Upper lobe of right lung (tissue), 1 donor: ENCODE data around the gene LY9. TPM values are rescaled to one million over a fixed set of nuclear protein-coding genes. Genes with fewer than 3 reads are reported as not detected.

Experiments
- ATAC-seq: fragments of 200-7000 bp; cut with Tn5 transposase; one replicate; pipeline ENCODE4 v1.9.1; 2020; ENCODE audit warnings: mild to moderate bottlenecking, moderate library complexity
- DNase-seq: peaks from one replicate; pipeline ENCODE4 v3.0.0-alpha.2; 2020
- H3K27ac ChIP-seq: fragments of 200-600 bp; one replicate; pipeline ENCODE4 v1.8.0; 2022
- H3K27me3 ChIP-seq: fragments of 200-600 bp; one replicate; pipeline ENCODE4 v1.8.0; 2022; ENCODE audit warnings: mild to moderate bottlenecking
- H3K36me3 ChIP-seq: fragments of 200-600 bp; one replicate; pipeline ENCODE4 v1.8.0; 2022
- H3K4me1 ChIP-seq: fragments of 200-600 bp; one replicate; pipeline ENCODE4 v1.8.0; 2022
- H3K4me3 ChIP-seq: fragments of 200-600 bp; one replicate; pipeline ENCODE4 v1.8.0; 2022; ENCODE audit warnings: mild to moderate bottlenecking
- H3K9me3 ChIP-seq: fragments of 200-600 bp; one replicate; pipeline ENCODE4 v1.8.0; 2022
- intact Hi-C: fragments of 100-400 bp; cut with DNase I; formaldehyde crosslinking; loops from one replicate; pipeline ENCODE4 v1.11.0; 2022
- total RNA-seq: library from RNA; stranded (reverse); fragmentation: NEBNext Ultra II Directional; extraction: Animal tissue kit (Norgen Biotek cat#: 25700); gene quantifications from one replicate; pipeline ENCODE4 v1.2.1, GENCODE V29; 2021
- TF ChIP-seq, protein P1 (sequence below): fragments of 200-600 bp; IDR thresholded peaks from one replicate; pipeline ENCODE4 v1.8.0; 2022; ENCODE audit warnings: antibody characterized with exemption
- donor health status: DM: no; HTN: yes; CAD: no; lungs with severe emphysema.

The LY9 gene
- total RNA-seq, 1 donor from 2014 or later, result 3.3 TPM

DNA sequence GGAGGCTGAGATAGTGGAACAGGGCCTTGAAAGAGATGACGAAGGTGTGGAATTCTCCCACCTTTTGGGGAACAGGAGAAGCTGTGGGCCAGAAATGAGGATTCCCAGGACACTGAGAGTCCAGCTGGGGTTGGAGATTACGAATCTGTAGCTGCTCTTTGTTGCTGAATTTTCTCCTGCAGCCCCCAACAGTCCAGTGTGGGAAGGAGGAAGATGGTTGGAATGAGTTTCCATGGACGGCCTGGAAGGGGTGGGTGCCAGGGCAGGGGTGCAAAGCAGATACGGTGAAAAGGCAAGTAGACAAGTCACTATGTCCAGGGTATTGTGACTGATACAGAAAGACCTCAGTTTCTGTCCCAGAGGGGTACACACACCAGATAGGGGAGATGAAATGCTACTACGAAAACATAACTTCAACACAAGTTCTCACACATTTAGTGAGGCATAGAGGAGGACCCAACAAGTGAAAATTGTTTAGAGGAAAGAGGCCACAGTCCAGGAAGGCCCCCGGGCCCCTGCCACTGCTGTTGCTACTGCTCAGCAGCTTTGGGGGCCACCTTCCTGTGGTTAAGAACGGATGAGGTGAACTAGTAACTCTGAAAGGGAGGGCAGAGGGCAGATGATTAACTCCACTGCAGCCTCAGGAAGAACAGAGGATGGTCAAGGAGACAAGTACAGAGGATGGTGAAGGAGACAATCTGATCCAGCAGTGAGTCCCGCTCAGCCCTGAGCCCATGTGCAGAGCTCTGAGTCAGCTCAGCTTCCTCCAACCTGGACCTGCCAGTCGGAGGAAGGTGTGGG, 59.4 kb downstream of the LY9 start:
- no peak overlapping the region for H3K27ac ChIP-seq
- no peaks in the 10 kb centered on the region for H3K9me3 ChIP-seq
- intact Hi-C loops, result no loop called here

DNA sequence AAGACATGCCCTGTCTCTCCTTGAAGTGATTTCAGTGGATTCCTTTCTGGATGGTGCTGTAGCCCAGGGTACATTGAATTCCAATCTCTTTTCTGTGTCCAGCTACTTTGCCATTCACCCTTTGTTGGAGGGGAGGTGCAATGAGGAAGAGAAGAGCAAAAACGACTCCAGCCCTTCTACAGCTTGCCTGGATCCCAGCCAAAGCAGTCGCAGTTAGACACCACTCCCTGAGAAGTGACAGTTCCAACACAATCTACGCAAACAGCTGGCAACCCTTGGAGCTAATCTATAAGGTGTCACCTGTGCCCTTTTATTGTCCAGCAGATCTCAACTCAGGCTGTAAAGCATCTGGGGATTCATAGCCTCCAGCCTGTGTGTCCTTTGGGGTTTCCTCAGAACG, 62.1 kb downstream of the LY9 start:
- no peaks in the 10 kb centered on the region for H3K9me3 ChIP-seq
- no peak for DNase-seq
- H3K36me3 ChIP-seq, result no peaks in the 10 kb centered on the region
- no peak overlapping the region for H3K4me3 ChIP-seq
- no peak for ATAC-seq
- intact Hi-C loops, result no loop called here
- no peak overlapping the region for H3K27ac ChIP-seq
- TF ChIP-seq, protein P1, sequence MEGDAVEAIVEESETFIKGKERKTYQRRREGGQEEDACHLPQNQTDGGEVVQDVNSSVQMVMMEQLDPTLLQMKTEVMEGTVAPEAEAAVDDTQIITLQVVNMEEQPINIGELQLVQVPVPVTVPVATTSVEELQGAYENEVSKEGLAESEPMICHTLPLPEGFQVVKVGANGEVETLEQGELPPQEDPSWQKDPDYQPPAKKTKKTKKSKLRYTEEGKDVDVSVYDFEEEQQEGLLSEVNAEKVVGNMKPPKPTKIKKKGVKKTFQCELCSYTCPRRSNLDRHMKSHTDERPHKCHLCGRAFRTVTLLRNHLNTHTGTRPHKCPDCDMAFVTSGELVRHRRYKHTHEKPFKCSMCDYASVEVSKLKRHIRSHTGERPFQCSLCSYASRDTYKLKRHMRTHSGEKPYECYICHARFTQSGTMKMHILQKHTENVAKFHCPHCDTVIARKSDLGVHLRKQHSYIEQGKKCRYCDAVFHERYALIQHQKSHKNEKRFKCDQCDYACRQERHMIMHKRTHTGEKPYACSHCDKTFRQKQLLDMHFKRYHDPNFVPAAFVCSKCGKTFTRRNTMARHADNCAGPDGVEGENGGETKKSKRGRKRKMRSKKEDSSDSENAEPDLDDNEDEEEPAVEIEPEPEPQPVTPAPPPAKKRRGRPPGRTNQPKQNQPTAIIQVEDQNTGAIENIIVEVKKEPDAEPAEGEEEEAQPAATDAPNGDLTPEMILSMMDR, result no peak
- H3K4me1 ChIP-seq, result peaks cover 3% of the 10 kb centered on the region
- no peaks in the 10 kb centered on the region for H3K27me3 ChIP-seq

More for the DNA sequence above, 59.4 kb downstream of the LY9 start:
- Histone ChIP-seq H3K27me3 (no peaks in the 10 kb centered on the region), H3K36me3 (no peaks in the 10 kb centered on the region), H3K4me1 (no peaks in the 10 kb centered on the region), H3K4me3 (no peak overlapping the region)
- DNase-seq (no peak), ATAC-seq (peak; percentile 20)
- TF ChIP-seq, protein P1, result no peak

DNA sequence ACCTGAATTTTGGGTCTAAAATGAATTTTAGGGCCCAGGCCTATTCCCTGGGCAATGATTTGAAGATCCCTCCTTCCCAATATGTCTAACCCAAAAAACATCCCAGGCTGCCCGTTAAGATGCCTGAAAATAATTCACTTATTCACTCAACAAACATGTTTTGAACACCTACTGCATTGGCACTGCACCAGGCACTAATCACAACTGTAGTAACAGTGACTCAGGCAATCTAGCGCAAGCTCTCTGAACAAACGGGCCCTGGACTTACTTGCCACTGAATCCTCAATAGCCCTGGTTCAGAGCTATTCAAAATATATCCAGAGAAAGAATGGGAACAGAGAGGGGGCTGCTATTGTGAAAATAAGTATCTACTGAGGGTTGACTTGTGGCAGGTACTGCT, 62.5 kb downstream of the LY9 start:
- DNase-seq, result no peak

DNA sequence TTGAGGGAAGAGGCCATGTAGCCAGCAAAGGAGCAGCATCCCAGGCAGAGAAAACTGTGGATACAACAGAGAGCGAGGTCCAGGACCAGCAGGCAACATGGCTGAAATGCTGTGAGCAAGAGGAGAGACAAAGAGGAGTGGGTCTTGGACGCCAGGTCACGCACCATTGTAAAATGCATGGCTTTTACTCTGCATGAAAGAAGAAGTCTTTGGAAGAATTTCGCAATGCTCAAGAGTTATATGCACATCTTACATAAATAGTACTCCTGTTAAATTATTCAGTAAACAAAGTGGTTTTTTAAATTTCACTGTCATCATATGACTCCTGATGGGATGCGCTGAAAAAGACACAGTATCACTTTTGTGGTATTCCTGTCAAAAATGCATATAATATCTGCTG, 63.2 kb downstream of the LY9 start:
- intact Hi-C loops, result no loop called here
- Histone ChIP-seq H3K27me3 (no peaks in the 10 kb centered on the region), H3K36me3 (no peaks in the 10 kb centered on the region), H3K4me3 (no peak overlapping the region), H3K4me1 (peaks cover 7% of the 10 kb centered on the region), H3K27ac (no peak overlapping the region), H3K9me3 (no peaks in the 10 kb centered on the region)
- DNase-seq (no peak), ATAC-seq (no peak)
- TF ChIP-seq, protein P1, result no peak

More for the DNA sequence above, 62.5 kb downstream of the LY9 start:
- Histone ChIP-seq H3K27ac (no peak overlapping the region), H3K4me1 (peaks cover 7% of the 10 kb centered on the region), H3K27me3 (no peaks in the 10 kb centered on the region), H3K9me3 (no peaks in the 10 kb centered on the region), H3K4me3 (no peak overlapping the region), H3K36me3 (no peaks in the 10 kb centered on the region)
- no peak for ATAC-seq
- intact Hi-C loops, result no loop called here
- TF ChIP-seq, protein P1, result no peak

DNA sequence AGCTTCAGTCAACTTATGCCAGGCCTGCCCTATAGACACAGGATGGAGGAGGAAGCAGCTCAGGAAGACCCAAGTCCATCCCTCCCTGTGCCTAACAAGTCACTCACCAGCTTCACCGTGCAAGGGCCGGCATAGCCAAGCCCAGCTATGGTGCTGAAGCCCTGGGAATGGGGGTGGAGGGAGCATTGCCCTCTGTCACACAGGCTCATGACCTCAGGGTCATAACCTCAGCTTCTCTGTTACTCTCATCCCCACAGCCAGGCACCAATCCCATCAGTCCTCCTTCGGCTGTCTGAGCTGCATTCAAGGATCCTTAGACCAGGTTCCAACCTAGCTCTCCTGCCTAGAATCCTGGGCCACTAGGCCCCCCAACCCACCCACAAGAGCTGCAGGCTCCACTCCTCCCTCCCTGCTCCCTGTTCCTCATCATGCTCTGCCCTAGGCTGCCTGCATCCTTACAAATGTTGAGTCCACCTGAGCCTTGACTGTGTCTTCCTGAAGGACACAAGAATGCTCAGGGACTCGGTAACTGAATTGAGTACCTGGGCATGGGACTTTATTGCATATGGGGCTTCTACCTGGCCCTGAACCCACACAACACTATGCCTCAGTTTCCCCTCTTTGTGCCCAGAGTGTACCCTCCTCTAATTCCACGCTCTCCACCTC, 65.0 kb downstream of the LY9 start:
- Histone ChIP-seq H3K27ac (no peak overlapping the region), H3K27me3 (no peaks in the 10 kb centered on the region), H3K4me3 (no peak overlapping the region), H3K4me1 (peaks cover 7% of the 10 kb centered on the region), H3K36me3 (no peaks in the 10 kb centered on the region), H3K9me3 (no peaks in the 10 kb centered on the region)
- DNase-seq (no peak), ATAC-seq (no peak)
- TF ChIP-seq, protein P1, result no peak
- intact Hi-C loops, result no loop called here
